Raji (cell line): Measurements from ENCODE around the gene ZNF497.
A peak's percentile ranks its signal among the peaks of the same experiment; 100 is the strongest.

ENCODE experiments used
- POLR2A ChIP-seq: IDR thresholded peaks from 2 replicates; pipeline ENCODE4 v1.6.1; 2011; ENCODE audit warnings: low read depth, low read length, control low read depth; ENCODE audit not compliant: insufficient read depth

Gene ZNF497

GRCh38 chr19:58396691-58397532, 34.4 kb upstream of the ZNF497 start:
- TF ChIP-seq POLR2A = no peak

- no peak for TF ChIP-seq POLR2A
These were observed 33.6 kb upstream of the ZNF497 start for GRCh38 chr19:58395979-58396627.

GRCh38 chr19:58395220-58395978, 32.8 kb upstream of the ZNF497 start, which contains the start of gene RNF225:
Gene RNF225 (plus strand): TSS chr19:58395656. CDS start chr19:58396090, 434 bp downstream.
- no peak for TF ChIP-seq POLR2A

GRCh38 chr19:58394821-58395219, 32.3 kb upstream of the ZNF497 start:
- no peak for TF ChIP-seq POLR2A

- TF ChIP-seq POLR2A = no peak
These were observed 31.1 kb upstream of the ZNF497 start for GRCh38 chr19:58393725-58394033.

GRCh38 chr19:58392945-58393724, 30.6 kb upstream of the ZNF497 start:
- TF ChIP-seq POLR2A = no peak

GRCh38 chr19:58388175-58388526, 25.6 kb upstream of the ZNF497 start:
- TF ChIP-seq POLR2A = no peak

- TF ChIP-seq POLR2A = no peak
These were observed 25.0 kb upstream of the ZNF497 start for GRCh38 chr19:58387338-58388174.

- peak; percentile 82 for TF ChIP-seq POLR2A
These were observed 24.2 kb upstream of the ZNF497 start, which contains the start of gene RPS5 for GRCh38 chr19:58386576-58387337. Gene RPS5 (plus strand): TSS chr19:58387269. CDS start chr19:58388138, 869 bp downstream.

GRCh38 chr19:58385891-58386575, 23.5 kb upstream of the ZNF497 start:
- TF ChIP-seq POLR2A = peak; percentile 53

- no peak for TF ChIP-seq POLR2A
These were observed 22.9 kb upstream of the ZNF497 start for GRCh38 chr19:58385313-58385890.

GRCh38 chr19:58382997-58383603, 20.5 kb upstream of the ZNF497 start:
- TF ChIP-seq POLR2A = 0 out of 2 replicates have a peak, but pooled peaks have one; percentile 16
